Mesendoderm (in vitro differentiated cells): ENCODE measurements around the gene MIA3.
"Not testable (repeated sequence)": the region's sequence is repeated elsewhere in the genome, so short reads cannot be mapped to it uniquely, and the experiment has no call there.

Experiments used
- DNase-seq: peaks from one replicate; pipeline ENCODE4 v3.0.0; 2013
- H2AK5ac ChIP-seq: 2 replicates; pipeline ENCODE4 v1.6.1; 2013; ENCODE audit warnings: low read length, inconsistent platforms
- H2BK120ac ChIP-seq: 2 replicates; pipeline ENCODE4 v1.6.1; 2013; ENCODE audit warnings: low read depth, mild to moderate bottlenecking, low read length, moderate library complexity, mixed read lengths
- H2BK15ac ChIP-seq: replicated peaks from 2 replicates; pipeline ENCODE4 v1.6.1; 2013; ENCODE audit warnings: low read depth, mild to moderate bottlenecking, moderate library complexity
- H2BK5ac ChIP-seq: 2 replicates; pipeline ENCODE4 v1.6.1; 2013; ENCODE audit warnings: low read length, inconsistent platforms
- H3K18ac ChIP-seq: 2 replicates; pipeline ENCODE4 v1.6.1; 2013; ENCODE audit warnings: mild to moderate bottlenecking, low read length, mixed read lengths
- H3K23ac ChIP-seq: one replicate; pipeline ENCODE4 v1.6.1; 2013; ENCODE audit warnings: low read length
- H3K27ac ChIP-seq: 2 replicates; pipeline ENCODE4 v1.5.1; 2013; ENCODE audit warnings: low read depth, mild to moderate bottlenecking, inconsistent platforms, low read length, moderate library complexity
- H3K27me3 ChIP-seq: 2 replicates; pipeline ENCODE4 v1.6.1; 2013; ENCODE audit warnings: low read length, control low read depth, mild to moderate bottlenecking, inconsistent platforms; ENCODE audit not compliant: insufficient read depth, poor library complexity
- H3K36me3 ChIP-seq: 2 replicates; pipeline ENCODE4 v1.6.1; 2013; ENCODE audit warnings: low read length, inconsistent platforms; ENCODE audit not compliant: control insufficient read depth, insufficient read depth
- H3K4ac ChIP-seq: one replicate; pipeline ENCODE4 v1.6.1; 2013; ENCODE audit warnings: low read depth, mild to moderate bottlenecking, low read length, moderate library complexity
- H3K4me1 ChIP-seq: 2 replicates; pipeline ENCODE4 v1.6.1; 2013; ENCODE audit warnings: low read depth, low read length, inconsistent platforms; ENCODE audit not compliant: control insufficient read depth
- H3K4me2 ChIP-seq: 2 replicates; pipeline ENCODE4 v1.6.1; 2013; ENCODE audit warnings: low read length
- H3K4me3 ChIP-seq: 2 replicates; pipeline ENCODE4 v1.5.1; 2013; ENCODE audit warnings: mild to moderate bottlenecking, low read length
- H3K56ac ChIP-seq: one replicate; pipeline ENCODE4 v1.6.1; 2013; ENCODE audit warnings: low read length
- H3K79me1 ChIP-seq: 2 replicates; pipeline ENCODE4 v1.6.1; 2013; ENCODE audit warnings: low read length, inconsistent platforms
- H3K79me2 ChIP-seq: 2 replicates; pipeline ENCODE4 v1.6.1; 2013; ENCODE audit warnings: mild to moderate bottlenecking, low read length; ENCODE audit not compliant: control insufficient read depth, insufficient read depth
- H3K9ac ChIP-seq: 2 replicates; pipeline ENCODE4 v1.6.1; 2013; ENCODE audit warnings: low read length, inconsistent platforms
- H4K5ac ChIP-seq: one replicate; pipeline ENCODE4 v1.6.1; 2013; ENCODE audit warnings: low read length
- H4K8ac ChIP-seq: one replicate; pipeline ENCODE4 v1.6.1; 2013; ENCODE audit warnings: low read depth, mild to moderate bottlenecking, control low read depth, low read length, moderate library complexity
- WGBS: extraction: QIAGEN DNeasy Blood & Tissue Kit; methylation state at CpG from one replicate; pipeline ENCODE4 v1.1.7; 2013; ENCODE audit warnings: low lambda C conversion rate, missing lambda C conversion rate; ENCODE audit not compliant: insufficient coverage; ENCODE audit errors: extremely low coverage; 5-methylcytosine and 5-hydroxymethylcytosine counted together

The MIA3 gene

DNA sequence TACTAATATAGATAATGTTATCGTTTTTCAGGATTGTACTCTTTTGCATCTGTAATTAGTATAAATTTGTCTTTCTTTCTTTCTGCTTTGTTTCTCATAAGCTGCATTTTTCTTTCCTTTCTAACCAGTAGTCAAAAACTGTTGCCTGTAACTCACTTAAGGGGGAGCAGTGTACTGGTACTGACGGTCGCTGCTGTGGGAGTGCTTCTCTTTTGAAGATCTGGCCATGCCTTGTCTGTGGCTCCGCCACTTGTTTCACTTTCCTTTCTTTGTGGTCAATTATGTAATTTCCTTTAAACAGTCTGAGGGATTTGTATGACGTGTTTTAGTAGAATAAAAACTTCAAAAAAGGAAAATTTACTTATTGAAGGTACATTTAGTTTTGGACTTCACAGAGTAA, 37.0 kb downstream of the MIA3 start:
- Histone ChIP-seq H2BK15ac (no peak overlapping the region), H3K27ac (no peak overlapping the region), H3K79me2 (no peaks in the 10 kb centered on the region), H3K56ac (no peak overlapping the region), H2BK5ac (no peak overlapping the region), H3K4me2 (no peak overlapping the region), H2BK120ac (no peak overlapping the region), H3K27me3 (no peaks in the 10 kb centered on the region), H3K36me3 (peaks cover 8% of the 10 kb centered on the region), H3K4ac (no peak overlapping the region), H2AK5ac (no peak overlapping the region), H3K18ac (no peak overlapping the region), H3K4me3 (no peak overlapping the region), H3K79me1 (no peaks in the 10 kb centered on the region), H3K23ac (no peak overlapping the region), H3K4me1 (no peaks in the 10 kb centered on the region), H4K8ac (no peak overlapping the region), H4K5ac (no peak overlapping the region), H3K9ac (no peak overlapping the region)
- DNase-seq, result no peak
- WGBS, result no CpG with 5 or more reads among the region's 5 CpGs

DNA sequence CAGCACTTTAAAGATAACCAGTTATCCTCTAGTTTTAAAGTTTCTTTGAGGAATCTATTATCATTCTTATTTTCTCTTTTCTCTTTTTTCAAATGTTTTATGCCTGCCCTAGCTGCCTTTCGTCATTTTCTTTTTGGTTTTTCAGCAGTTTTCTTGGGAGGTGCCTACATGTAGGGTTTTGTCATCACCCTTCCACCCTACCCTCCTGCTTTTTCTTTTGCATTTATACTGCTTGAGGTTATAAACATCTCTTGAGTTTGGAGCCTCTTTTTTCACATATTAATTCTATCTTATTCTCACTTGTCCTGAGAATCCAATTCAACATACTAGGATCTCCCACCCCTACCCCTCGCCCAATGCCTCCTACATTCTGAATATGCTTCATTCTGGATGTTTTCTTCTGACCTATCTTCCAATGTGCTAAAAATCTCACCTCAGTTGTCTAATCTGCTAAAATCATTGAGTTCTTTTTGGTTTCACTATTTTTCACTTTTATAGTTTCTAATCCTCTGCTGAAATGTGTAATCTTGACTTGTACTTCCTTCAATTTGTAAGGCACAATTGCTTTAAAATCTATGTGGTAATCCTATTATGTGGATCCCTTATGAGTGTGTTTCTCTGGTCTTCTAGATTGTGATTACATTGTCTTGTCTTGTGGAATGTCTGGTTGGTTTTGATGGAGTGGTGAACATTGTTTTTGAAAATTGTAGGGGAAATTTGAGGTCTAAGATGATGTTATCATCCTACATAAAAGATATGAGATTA, 38.7 kb downstream of the MIA3 start:
- Histone ChIP-seq H3K27ac (no peak overlapping the region), H3K4ac (no peak overlapping the region), H4K5ac (no peak overlapping the region), H3K23ac (no peak overlapping the region), H2AK5ac (no peak overlapping the region), H3K56ac (no peak overlapping the region), H2BK5ac (no peak overlapping the region), H3K4me3 (no peak overlapping the region), H3K9ac (no peak overlapping the region), H3K79me1 (no peaks in the 10 kb centered on the region), H2BK120ac (no peak overlapping the region), H2BK15ac (no peak overlapping the region), H3K4me2 (no peak overlapping the region), H3K18ac (no peak overlapping the region), H3K27me3 (no peaks in the 10 kb centered on the region), H3K4me1 (no peaks in the 10 kb centered on the region), H3K36me3 (peaks cover 8% of the 10 kb centered on the region), H3K79me2 (no peaks in the 10 kb centered on the region), H4K8ac (no peak overlapping the region)
- no CpG with 5 or more reads among the region's 2 CpGs for WGBS
- DNase-seq, result no peak

DNA sequence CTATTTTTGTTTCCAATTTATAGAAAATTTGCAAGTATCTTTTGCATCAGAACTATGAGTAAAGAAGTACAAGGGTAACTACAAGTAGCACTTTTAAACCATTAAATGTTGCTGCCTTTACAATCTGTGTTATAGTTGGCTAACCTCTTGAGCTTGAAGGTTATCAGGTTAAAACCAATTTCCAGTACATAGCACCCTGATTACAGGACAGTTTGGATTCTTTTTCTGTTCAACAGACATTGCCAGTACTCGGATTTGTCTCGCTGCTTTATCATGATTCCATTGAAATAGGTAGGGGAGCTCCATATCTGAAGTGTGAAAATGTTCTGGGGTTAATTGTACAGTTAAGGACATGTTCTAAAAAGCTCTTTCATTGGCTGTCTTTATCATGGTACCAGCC, 40.0 kb downstream of the MIA3 start:
- Histone ChIP-seq H3K27me3 (no peaks in the 10 kb centered on the region), H3K56ac (no peak overlapping the region), H2AK5ac (no peak overlapping the region), H3K18ac (no peak overlapping the region), H2BK5ac (no peak overlapping the region), H3K4ac (no peak overlapping the region), H2BK120ac (no peak overlapping the region), H3K23ac (no peak overlapping the region), H3K4me2 (no peak overlapping the region), H4K5ac (no peak overlapping the region), H3K36me3 (peaks cover 6% of the 10 kb centered on the region), H3K79me1 (no peaks in the 10 kb centered on the region), H3K4me1 (no peaks in the 10 kb centered on the region), H3K4me3 (no peak overlapping the region), H2BK15ac (no peak overlapping the region), H3K79me2 (no peaks in the 10 kb centered on the region), H3K9ac (no peak overlapping the region), H4K8ac (no peak overlapping the region), H3K27ac (no peak overlapping the region)
- WGBS, result no CpG with 5 or more reads among the region's 2 CpGs
- no peak for DNase-seq

DNA sequence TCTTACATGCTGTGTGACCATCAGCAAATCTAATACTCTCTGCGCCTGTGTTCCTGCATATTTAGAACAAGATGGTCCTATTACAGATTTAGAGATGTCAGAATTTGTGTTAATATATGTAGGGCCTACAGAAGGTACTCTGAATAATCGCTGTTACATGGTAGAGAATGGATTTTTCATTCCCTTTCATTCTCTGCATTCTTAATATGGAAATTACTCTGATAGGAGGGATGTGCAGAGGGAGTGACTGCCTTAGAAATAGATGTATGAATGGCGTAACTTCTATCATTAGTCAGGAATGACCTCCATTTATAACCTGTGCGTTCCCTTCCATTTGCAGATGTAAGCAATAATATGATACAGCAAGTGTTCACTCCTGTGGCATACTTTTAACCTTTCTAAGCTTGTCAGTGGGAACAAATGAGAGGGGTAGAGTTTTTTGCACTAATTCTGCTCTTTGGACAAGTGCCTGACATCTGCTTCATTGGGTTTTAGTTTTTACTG, 45.6 kb downstream of the MIA3 start:
- Histone ChIP-seq H2BK5ac (no peak overlapping the region), H3K4me3 (no peak overlapping the region), H3K27me3 (no peaks in the 10 kb centered on the region), H4K8ac (no peak overlapping the region), H3K79me2 (no peaks in the 10 kb centered on the region), H2BK15ac (no peak overlapping the region), H3K18ac (no peak overlapping the region), H4K5ac (no peak overlapping the region), H3K4me1 (no peaks in the 10 kb centered on the region), H3K9ac (no peak overlapping the region), H3K27ac (no peak overlapping the region), H3K79me1 (no peaks in the 10 kb centered on the region), H3K36me3 (peaks cover 7% of the 10 kb centered on the region), H3K23ac (no peak overlapping the region), H3K4me2 (no peak overlapping the region), H3K4ac (no peak overlapping the region), H2BK120ac (no peak overlapping the region), H3K56ac (no peak overlapping the region), H2AK5ac (no peak overlapping the region)
- no peak for DNase-seq
- WGBS, result no CpG with 5 or more reads among the region's 4 CpGs

DNA sequence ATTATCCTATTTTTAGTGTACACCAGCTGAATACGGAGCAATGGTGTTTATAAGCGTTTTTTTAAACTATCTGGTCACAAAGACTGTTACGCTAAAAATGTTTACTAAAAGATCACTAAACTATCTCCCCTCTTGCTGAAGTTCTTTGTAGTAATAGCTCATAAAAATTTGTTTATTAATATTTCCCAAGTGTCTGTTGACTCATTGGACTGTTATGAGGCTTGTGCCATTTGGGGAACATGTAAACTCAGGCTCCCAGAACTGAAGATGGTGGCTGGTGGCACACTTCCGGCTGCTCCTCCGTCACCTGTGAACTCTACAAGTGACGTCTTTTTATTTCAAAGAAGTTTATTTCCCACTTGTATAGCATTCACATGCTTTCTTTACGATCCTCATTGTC, 48.1 kb downstream of the MIA3 start:
- H3K56ac ChIP-seq, result no peak overlapping the region
- no peaks in the 10 kb centered on the region for H3K27me3 ChIP-seq
- H3K18ac ChIP-seq, result no peak overlapping the region
- no peak overlapping the region for H4K5ac ChIP-seq
- peaks cover 5% of the 10 kb centered on the region for H3K36me3 ChIP-seq
- no peak overlapping the region for H2BK120ac ChIP-seq
- no peak overlapping the region for H3K27ac ChIP-seq
- no peak overlapping the region for H2AK5ac ChIP-seq
- no peak overlapping the region for H3K4ac ChIP-seq
- no peak overlapping the region for H3K4me3 ChIP-seq
- no peak overlapping the region for H3K4me2 ChIP-seq
- H3K23ac ChIP-seq, result no peak overlapping the region
- no peaks in the 10 kb centered on the region for H3K4me1 ChIP-seq
- no peak overlapping the region for H4K8ac ChIP-seq
- no peaks in the 10 kb centered on the region for H3K79me2 ChIP-seq
- no peak overlapping the region for H2BK5ac ChIP-seq
- no peak for DNase-seq
- no peaks in the 10 kb centered on the region for H3K79me1 ChIP-seq
- no peak overlapping the region for H2BK15ac ChIP-seq
- no peak overlapping the region for H3K9ac ChIP-seq
- no CpG with 5 or more reads among the region's 7 CpGs for WGBS

DNA sequence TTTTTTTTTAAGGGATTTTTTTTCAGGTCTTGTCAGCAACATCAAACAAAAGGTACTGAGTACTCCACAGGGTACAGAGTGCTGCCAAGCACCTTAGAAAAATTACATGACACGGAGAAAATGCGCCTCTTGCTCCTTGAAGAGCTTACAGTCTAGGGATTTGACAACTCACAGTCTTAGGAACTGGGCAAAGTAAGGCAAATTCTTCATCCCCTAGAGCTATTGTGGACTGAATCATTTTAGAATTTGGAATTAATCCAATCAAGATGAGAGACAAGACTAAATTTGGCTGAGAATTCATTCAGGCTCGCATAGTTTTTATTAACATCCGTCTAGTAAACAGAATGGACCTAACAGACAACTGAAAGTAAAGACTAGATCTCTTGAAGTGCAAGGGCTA, 50.3 kb downstream of the MIA3 start:
- H3K79me2 ChIP-seq, H3K27ac ChIP-seq, H3K23ac ChIP-seq, DNase-seq, H4K8ac ChIP-seq, H3K4ac ChIP-seq, H2BK5ac ChIP-seq, H3K4me1 ChIP-seq, H2BK15ac ChIP-seq, H3K4me2 ChIP-seq, H3K56ac ChIP-seq, H2BK120ac ChIP-seq, H3K18ac ChIP-seq, H3K27me3 ChIP-seq, H4K5ac ChIP-seq, H3K36me3 ChIP-seq, H3K79me1 ChIP-seq, H2AK5ac ChIP-seq, H3K9ac ChIP-seq, H3K4me3 ChIP-seq: not testable (repeated sequence)
- no CpG with 5 or more reads among the region's 4 CpGs for WGBS
